GM12872 (cell line): ENCODE data around the gene FN3KRP.

Experiments used
- TF ChIP-seq, protein P1 (sequence below): IDR thresholded peaks from 3 replicates; pipeline ENCODE4 v1.5.1; 2011; ENCODE audit warnings: low read depth, mild to moderate bottlenecking, low read length, moderate library complexity; ENCODE audit not compliant: insufficient read depth

The FN3KRP gene

DNA sequence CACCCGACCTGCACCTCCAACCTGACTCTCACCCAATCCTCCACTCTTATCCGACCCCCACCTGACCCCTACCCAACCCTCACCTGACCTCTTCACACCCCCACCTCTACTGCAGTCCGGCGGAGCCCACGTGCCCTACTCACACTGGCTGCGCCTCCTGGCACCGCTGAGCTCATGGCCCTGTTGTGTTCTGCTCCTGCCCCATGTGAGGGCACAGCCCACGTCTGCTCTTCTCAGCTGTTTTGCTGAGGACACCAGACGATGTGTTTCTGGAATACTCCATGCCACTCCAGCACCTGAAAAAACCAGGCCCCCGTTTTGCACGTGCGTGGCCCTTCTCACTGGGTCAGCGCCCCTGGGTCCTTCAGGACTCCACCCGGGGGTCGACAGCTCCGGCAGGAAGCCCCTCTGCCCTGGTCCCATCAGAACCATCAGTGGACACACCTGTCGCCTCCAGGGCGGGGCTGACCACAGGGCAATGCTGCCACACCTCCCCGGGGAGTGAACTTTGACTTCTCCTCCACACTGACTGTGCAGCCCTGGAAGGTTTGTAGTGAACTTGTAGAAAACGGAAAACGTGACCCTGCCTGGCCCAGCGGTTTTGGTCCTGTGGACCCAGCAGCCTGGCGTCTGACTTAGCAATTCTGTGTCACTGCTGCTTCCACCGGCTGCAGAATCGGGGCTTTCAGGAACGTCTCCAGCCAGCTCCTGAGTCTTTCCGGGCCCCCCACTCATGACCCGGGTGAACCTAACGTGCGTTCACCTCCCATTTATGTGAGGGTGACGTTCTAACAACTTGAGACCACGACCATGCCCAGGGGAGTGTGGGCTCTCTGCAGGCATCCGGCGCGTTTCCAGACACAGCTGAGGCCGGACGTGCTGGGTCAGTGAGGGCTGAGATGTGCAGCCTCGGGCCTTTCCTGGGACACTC, 12.3 kb upstream of the FN3KRP start:
- TF ChIP-seq, protein P1, sequence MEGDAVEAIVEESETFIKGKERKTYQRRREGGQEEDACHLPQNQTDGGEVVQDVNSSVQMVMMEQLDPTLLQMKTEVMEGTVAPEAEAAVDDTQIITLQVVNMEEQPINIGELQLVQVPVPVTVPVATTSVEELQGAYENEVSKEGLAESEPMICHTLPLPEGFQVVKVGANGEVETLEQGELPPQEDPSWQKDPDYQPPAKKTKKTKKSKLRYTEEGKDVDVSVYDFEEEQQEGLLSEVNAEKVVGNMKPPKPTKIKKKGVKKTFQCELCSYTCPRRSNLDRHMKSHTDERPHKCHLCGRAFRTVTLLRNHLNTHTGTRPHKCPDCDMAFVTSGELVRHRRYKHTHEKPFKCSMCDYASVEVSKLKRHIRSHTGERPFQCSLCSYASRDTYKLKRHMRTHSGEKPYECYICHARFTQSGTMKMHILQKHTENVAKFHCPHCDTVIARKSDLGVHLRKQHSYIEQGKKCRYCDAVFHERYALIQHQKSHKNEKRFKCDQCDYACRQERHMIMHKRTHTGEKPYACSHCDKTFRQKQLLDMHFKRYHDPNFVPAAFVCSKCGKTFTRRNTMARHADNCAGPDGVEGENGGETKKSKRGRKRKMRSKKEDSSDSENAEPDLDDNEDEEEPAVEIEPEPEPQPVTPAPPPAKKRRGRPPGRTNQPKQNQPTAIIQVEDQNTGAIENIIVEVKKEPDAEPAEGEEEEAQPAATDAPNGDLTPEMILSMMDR, result no peak

DNA sequence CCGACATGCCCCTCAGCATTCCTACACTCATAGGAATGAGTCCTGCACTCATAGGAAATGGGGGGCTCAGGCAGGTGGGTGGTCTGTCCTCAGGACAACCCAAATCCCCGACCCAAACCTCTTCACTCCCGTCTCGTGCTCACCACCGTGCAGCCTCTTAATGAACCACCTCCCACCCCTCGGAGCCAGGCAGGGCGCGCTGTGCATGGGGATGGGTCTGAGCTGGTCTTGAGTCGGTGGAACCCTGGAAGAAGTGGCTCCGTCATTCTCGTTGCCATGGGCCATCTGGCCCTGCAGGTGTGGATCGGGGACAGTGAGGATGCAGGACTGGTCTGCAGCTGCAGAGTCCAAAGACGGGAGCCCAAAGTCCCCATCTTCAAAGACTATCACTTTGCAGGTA, 11.6 kb upstream of the FN3KRP start:
- TF ChIP-seq, protein P1, result no peak

DNA sequence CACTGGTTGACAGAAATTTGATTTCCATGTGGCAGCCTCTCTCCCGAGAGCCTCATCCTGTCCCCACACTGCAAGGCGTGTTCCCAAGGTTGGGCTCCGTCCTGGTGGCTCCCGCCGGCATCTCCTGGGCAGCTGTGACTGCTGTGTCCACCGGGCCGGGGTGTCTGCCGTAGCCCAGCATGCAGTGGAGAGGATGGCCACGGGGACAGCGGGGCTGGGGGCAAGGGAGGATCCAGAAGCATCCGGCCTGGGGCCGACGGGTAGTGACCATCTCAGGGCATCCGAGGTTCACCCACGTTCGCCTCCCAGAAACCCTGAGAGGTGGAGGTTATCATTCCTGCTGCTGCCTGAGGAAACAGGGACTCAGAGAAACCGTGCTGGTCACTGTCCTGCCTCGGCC, 10.8 kb upstream of the FN3KRP start:
- TF ChIP-seq, protein P1, result no peak

DNA sequence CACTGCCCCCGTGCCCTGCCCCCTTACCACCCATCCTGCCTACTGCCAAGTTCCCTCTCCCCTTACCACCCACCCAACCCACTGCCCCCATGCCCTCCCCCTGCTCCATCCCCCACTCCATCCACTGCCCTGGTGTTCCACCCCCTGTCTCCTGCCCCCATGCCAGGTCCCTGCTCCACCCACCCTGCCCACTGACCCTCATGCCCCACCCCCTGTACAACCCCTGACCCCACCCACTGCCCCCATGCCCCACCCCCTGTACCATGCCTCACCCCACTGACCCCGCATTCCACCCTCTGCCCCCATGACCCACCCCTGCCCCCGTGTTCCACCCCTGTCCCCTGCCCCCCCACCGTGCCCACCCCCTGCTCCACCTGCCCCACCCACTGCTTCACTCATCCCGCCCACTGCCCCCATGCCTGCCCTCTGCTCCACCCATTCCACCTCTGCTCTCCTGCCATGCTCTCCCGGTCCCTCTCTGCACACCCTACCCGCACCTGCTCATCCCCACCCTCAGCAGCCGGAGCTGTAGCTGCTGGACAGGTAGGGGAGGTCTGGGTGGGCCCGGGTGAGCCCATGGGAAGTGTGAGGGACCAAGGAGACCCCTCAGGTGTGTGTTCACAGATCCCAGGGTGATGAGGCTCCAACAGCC, 7.4 kb upstream of the FN3KRP start:
- TF ChIP-seq, protein P1, result no peak

DNA sequence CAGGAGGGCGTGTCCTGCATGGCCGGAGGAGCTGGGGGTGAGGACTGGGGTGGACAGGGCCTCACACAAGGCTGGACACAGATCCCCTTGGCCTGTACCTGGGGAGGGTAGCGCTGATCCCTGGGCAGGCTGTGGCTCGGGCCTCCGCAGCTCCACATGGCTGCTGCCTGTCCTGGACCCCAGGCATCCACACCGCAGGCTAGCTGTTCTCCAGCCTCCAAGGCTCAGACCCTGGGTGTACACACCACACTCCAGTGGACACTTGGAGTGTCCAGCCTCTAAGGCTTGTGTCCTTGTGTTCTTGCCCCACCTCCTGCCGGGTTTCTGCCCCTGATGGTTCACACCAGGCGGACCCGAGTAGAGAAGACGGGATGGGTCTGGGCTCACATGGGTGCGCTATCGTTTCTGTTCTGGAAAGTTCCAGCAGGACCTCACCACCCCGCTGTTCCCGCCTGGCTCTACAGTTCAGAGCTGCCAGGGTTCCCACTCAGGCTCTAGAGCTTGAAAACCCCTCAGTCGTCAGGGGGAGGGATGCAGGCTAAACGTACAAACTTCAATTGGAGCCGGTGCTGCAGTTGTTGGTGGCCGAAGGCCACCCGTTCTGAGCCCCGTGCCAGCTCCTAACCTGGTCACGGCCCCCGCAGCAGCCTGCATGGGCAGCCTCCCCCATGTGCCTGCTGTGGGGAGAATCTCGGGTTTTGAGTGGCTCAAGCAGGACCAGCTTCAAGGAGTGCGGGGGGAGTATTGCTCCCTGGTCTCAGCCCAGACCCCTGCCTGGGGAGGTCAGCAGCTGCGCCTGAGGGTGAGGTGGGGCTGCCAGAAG, 6.6 kb upstream of the FN3KRP start:
- TF ChIP-seq, protein P1, result no peak

DNA sequence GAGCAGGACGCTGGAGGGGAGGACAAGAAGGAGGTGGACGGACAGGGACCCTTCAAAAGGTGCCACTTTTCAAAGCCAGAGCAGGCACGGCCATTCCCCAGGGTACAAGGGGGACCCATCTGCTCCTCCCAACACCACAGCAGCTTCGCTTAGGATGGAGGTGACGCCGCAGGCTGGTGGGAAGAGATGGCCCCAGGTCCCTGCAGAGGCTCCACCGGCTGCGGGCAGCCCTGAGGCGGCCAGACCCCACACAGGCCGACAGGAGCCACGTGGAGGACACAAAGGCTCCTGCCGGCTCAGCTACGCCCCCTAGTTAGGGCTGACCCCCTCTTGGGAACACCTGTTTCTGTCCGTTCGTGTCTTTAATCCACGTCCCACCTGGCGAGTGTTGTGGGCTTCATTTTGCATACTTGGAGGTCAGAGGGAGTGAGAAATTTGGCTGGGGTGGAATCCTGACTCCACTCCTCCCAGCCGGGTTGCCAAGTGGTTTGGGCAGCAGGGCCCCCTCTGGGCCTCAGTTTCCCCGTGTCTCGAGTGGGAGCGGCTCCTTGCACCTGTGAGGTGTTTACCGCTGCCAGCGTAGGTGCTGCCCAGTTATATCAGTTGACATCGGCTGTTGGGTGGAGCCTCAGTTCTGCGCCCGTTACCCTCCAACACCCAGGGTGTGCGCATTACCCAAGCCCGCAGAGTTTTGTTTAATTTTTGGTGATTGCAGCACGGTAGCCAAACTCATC, 5.8 kb upstream of the FN3KRP start:
- TF ChIP-seq, protein P1, result 0 out of 3 replicates have a peak, but pooled peaks have one; percentile 8
